ENCODE measurements around the gene CARD14.
"Not testable (repeated sequence)": the region's sequence is repeated elsewhere in the genome, so short reads cannot be mapped to it uniquely, and the experiment has no call there.

CARD14 gene

DNA sequence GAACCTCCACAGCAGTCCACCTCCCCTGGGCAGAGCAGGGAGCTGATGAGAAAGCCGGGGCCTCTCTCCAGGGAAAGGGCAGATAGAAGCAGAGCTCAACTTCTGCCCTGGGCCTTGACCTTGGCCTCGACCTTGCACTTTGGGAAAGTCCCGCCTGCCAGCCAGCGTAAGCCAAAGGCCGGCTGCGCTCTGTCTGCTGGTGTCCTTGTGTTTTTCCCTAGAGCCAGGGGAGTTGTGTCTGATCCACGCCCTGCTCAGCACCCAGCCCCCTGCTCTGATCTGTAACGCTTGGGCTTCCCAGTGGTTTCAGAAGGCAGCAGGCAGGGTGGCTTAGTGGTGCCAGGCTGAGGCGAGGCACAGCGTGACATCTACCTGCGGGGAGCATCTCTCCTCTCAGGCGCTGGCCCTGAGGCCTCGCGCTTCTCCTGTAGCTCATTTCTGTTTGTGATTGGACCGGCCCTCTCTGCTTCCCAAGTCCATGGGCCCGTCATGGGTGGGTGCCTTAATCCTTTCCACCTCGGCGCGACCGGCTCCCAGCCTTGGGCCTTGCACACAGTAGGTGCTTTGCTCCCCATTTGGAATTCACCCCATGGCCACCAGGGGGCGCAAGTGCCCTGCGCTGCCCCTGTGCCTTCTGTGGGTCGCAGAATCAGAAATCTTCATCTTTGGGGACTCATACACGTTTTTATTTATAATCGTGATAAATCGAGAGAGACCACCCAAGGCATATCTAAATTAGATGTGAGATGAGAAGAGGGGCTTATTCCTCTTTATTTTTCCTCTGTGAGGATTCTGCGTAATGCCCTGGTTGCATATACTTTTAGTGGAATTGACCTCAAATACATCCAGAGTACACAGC lies 26.1 kb downstream of the CARD14 start:
- no peak overlapping the region for H3K4me3 ChIP-seq (ENCODE audit: control insufficient read depth, low read depth, low read length)
- TF ChIP-seq, protein P1, sequence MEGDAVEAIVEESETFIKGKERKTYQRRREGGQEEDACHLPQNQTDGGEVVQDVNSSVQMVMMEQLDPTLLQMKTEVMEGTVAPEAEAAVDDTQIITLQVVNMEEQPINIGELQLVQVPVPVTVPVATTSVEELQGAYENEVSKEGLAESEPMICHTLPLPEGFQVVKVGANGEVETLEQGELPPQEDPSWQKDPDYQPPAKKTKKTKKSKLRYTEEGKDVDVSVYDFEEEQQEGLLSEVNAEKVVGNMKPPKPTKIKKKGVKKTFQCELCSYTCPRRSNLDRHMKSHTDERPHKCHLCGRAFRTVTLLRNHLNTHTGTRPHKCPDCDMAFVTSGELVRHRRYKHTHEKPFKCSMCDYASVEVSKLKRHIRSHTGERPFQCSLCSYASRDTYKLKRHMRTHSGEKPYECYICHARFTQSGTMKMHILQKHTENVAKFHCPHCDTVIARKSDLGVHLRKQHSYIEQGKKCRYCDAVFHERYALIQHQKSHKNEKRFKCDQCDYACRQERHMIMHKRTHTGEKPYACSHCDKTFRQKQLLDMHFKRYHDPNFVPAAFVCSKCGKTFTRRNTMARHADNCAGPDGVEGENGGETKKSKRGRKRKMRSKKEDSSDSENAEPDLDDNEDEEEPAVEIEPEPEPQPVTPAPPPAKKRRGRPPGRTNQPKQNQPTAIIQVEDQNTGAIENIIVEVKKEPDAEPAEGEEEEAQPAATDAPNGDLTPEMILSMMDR (IDR thresholded peaks at IDR 0.05; ENCODE audit: control insufficient read depth, insufficient read depth, low read depth, low read length, missing control alignments): peak; percentile 87
- DNase-seq (ENCODE audit: low read depth): no peak

GRCh38 chr17:80196652-80197051 lies 26.8 kb downstream of the CARD14 start:
- no peak overlapping the region for H3K4me3 ChIP-seq (ENCODE audit: control insufficient read depth, low read depth, low read length)
- no peak for DNase-seq (ENCODE audit: low read depth)
- TF ChIP-seq, protein P1 (IDR thresholded peaks at IDR 0.05; ENCODE audit: control insufficient read depth, insufficient read depth, low read depth, low read length, missing control alignments): no peak

GRCh38 chr17:80198144-80198661 lies 28.4 kb downstream of the CARD14 start:
- H3K4me3 ChIP-seq (ENCODE audit: control insufficient read depth, low read depth, low read length): no peak overlapping the region
- TF ChIP-seq, protein P1 (IDR thresholded peaks at IDR 0.05; ENCODE audit: control insufficient read depth, insufficient read depth, low read depth, low read length, missing control alignments): no peak
- no peak for DNase-seq (ENCODE audit: low read depth)

DNA sequence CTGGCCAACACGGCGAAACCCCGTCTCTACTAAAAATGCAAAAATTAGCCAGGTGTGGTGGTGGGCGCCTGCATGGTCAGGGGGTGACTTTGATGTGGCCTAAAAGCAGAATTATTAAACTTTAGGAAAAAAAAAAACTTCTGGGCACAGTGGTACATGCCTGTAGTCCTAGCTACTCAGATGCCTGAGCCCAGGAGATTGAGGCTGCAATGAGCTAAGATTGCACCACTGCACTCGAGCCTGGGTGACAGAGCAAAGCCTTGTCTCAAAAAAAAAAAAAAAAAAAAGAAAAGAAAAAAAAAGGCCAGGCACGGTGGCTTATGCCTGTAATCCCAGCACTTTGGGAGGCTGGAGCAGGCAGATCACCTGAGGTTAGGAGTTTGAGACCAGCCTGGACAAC lies 29.5 kb downstream of the CARD14 start:
- not testable (repeated sequence) for H3K4me3 ChIP-seq (ENCODE audit: control insufficient read depth, low read depth, low read length); DNase-seq (ENCODE audit: low read depth)

GRCh38 chr17:80201446-80201845 lies 31.6 kb downstream of the CARD14 start:
- TF ChIP-seq, protein P1 (IDR thresholded peaks at IDR 0.05; ENCODE audit: control insufficient read depth, insufficient read depth, low read depth, low read length, missing control alignments): no peak
- DNase-seq (ENCODE audit: low read depth): no peak
- H3K4me3 ChIP-seq (ENCODE audit: control insufficient read depth, low read depth, low read length): no peak overlapping the region

GRCh38 chr17:80202197-80202596 lies 32.4 kb downstream of the CARD14 start:
- DNase-seq (ENCODE audit: low read depth): no peak
- TF ChIP-seq, protein P1 (IDR thresholded peaks at IDR 0.05; ENCODE audit: control insufficient read depth, insufficient read depth, low read depth, low read length, missing control alignments): no peak
- H3K4me3 ChIP-seq (ENCODE audit: control insufficient read depth, low read depth, low read length): no peak overlapping the region

GRCh38 chr17:80203471-80203963 lies 33.7 kb downstream of the CARD14 start:
- TF ChIP-seq, protein P1 (IDR thresholded peaks at IDR 0.05; ENCODE audit: control insufficient read depth, insufficient read depth, low read depth, low read length, missing control alignments): no peak
- DNase-seq (ENCODE audit: low read depth): no peak
- H3K4me3 ChIP-seq (ENCODE audit: control insufficient read depth, low read depth, low read length): no peak overlapping the region
